Calu3 (cell line): ENCODE data around the gene ZNF624. TPM values are rescaled to one million over a fixed set of nuclear protein-coding genes. Genes with fewer than 3 reads are reported as not detected.

ENCODE experiments used
- BruUV-seq: library from RNA; stranded (reverse); fragments of 400-500 nt; replicated peaks from 2 replicates; lab custom pipeline; 2021; lab: Mats Ljungman, UMichigan
- CTCF ChIA-PET: fragments of 300-600 bp; sonication (Branson Sonifier 250); formaldehyde crosslinking; loops from one replicate; lab custom pipeline; 2022; ENCODE audit warnings: antibody characterized with exemption; lab: Charles Lee
- DNase-seq: peaks from one replicate; pipeline ENCODE4 v3.0.0; 2022
- H3K27ac Mint-ChIP-seq: one replicate; pipeline ENCODE4 v1.8.0; 2022; ENCODE audit warnings: mixed read lengths; ENCODE audit not compliant: unreplicated experiment
- H3K27me3 Mint-ChIP-seq: one replicate; pipeline ENCODE4 v1.8.0; 2022; ENCODE audit warnings: mixed read lengths; ENCODE audit not compliant: unreplicated experiment
- H3K36me3 Mint-ChIP-seq: one replicate; pipeline ENCODE4 v1.8.0; 2022; ENCODE audit warnings: mild to moderate bottlenecking, moderate library complexity, mixed read lengths; ENCODE audit not compliant: insufficient read depth, unreplicated experiment
- H3K4me1 Mint-ChIP-seq: one replicate; pipeline ENCODE4 v1.8.0; 2022; ENCODE audit warnings: mild to moderate bottlenecking, low read depth, mixed read lengths; ENCODE audit not compliant: unreplicated experiment
- H3K4me3 Mint-ChIP-seq: one replicate; pipeline ENCODE4 v1.8.0; 2022; ENCODE audit warnings: mild to moderate bottlenecking, low read depth, moderate library complexity, mixed read lengths; ENCODE audit not compliant: unreplicated experiment
- H3K9me3 Mint-ChIP-seq: one replicate; pipeline ENCODE4 v1.8.0; 2022; ENCODE audit warnings: low read depth, mixed read lengths; ENCODE audit not compliant: unreplicated experiment
- intact Hi-C: fragments of 100-400 bp; cut with micrococcal nuclease; formaldehyde crosslinking; loops from one replicate; pipeline ENCODE4 v1.10.0; 2022; ENCODE audit not compliant: unreplicated experiment
- total RNA-seq: library from RNA; stranded (reverse); gene quantifications from 2 replicates; pipeline ENCODE4 v1.2.3, GENCODE V29; 2022
- TF ChIP-seq, protein P1 (sequence below): fragments of 200-600 bp; IDR thresholded peaks from one replicate; pipeline ENCODE4 v1.8.0; 2022; ENCODE audit warnings: antibody characterized with exemption; ENCODE audit not compliant: unreplicated experiment

The ZNF624 gene
- total RNA-seq, 1 experiment from 2014 or later = 2.3 TPM

DNA sequence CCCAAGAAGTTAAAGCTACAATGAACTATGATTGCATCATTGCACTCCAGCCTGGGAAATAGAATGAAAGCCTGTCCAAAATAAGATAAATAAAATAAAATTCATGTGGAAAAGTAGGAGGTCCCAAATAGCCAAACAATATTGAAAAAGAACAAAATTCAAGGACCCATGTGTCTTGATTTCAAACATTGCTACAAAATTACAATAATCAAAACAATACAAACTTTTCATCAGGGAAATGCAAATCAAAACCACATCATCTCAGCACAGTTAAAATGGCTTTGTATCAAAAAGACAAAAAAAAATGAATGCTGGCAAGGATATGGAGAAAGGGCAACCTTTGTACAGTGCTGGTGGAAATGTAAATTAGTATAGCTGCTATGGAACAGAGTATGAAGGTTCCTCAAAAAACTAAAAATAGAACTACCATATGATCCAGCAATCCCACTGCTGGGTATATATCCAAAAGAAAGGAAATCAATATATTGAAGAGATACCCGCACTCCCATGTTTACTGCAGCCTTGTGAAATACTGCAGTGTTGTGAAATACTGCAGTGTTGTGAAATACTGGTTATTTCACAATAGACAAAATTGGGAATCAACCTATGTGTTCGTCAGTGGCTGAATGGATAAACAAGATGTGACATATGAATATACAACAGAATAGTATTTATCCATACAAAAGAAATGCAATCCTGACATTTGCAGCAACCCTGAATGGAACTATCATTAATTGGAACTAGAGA, 60.1 kb downstream of the ZNF624 start:
- Mint-ChIP-seq H3K4me1 (no peaks in the 10 kb centered on the region), H3K27me3 (no peaks in the 10 kb centered on the region), H3K9me3 (peaks cover 3% of the 10 kb centered on the region), H3K36me3 (peaks cover 8% of the 10 kb centered on the region), H3K27ac (no peak overlapping the region), H3K4me3 (no peak overlapping the region)
- BruUV-seq = no TSS peak
- TF ChIP-seq, protein P1, sequence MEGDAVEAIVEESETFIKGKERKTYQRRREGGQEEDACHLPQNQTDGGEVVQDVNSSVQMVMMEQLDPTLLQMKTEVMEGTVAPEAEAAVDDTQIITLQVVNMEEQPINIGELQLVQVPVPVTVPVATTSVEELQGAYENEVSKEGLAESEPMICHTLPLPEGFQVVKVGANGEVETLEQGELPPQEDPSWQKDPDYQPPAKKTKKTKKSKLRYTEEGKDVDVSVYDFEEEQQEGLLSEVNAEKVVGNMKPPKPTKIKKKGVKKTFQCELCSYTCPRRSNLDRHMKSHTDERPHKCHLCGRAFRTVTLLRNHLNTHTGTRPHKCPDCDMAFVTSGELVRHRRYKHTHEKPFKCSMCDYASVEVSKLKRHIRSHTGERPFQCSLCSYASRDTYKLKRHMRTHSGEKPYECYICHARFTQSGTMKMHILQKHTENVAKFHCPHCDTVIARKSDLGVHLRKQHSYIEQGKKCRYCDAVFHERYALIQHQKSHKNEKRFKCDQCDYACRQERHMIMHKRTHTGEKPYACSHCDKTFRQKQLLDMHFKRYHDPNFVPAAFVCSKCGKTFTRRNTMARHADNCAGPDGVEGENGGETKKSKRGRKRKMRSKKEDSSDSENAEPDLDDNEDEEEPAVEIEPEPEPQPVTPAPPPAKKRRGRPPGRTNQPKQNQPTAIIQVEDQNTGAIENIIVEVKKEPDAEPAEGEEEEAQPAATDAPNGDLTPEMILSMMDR = no peak
- intact Hi-C loops = no loop called here
- no peak for DNase-seq
- CTCF ChIA-PET = no interaction called here

DNA sequence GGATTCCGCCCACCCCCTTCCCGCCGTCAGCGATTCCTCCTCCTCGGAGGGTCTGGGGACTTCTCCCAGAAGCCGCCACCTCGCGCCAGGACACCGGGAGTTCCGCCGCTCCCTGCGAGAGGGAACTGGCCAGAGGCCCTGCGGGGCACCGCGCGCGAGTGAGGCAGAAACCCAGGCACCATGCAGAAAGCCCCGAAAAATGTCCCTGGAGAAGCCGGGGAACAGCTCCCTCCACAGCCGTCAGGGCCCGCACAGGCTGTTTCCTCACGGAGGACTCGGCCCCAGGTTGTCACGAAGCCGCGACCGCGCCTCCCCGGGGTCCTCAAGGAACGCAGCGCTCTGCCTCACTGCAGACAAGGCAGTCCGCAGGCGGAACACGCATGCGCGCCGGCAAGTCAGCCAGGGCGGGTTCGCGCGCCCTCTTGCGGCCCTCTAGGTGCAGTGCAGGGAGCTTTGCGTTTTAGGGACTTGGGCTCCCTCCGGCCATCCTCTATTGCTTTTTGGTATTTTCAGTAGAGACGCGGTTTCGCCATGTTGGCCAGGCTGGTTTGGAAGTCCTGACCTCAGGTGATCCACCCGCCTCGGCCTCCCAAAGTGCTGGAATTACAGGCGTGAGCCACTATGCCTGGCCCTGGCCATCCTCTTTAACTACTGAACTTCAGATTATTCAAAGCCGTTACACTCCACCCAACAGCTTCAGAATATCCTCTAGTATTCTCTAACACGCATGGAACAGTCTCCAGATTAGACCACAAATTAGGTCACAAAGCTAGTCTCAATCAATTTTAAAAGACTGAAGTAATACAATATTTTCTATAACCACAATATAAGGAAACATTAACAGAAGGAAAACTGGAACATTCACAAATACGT, 64.3 kb downstream of the ZNF624 start:
- Mint-ChIP-seq H3K9me3 (peaks cover 3% of the 10 kb centered on the region), H3K27me3 (no peaks in the 10 kb centered on the region), H3K4me3 (peak overlapping the region; percentile 62), H3K27ac (no peak overlapping the region), H3K4me1 (no peaks in the 10 kb centered on the region), H3K36me3 (peaks cover 8% of the 10 kb centered on the region)
- no TSS peak for BruUV-seq
- intact Hi-C loops = no loop called here
- CTCF ChIA-PET = no interaction called here
- peak; percentile 87 for DNase-seq
- TF ChIP-seq, protein P1 = peak; percentile 79

DNA sequence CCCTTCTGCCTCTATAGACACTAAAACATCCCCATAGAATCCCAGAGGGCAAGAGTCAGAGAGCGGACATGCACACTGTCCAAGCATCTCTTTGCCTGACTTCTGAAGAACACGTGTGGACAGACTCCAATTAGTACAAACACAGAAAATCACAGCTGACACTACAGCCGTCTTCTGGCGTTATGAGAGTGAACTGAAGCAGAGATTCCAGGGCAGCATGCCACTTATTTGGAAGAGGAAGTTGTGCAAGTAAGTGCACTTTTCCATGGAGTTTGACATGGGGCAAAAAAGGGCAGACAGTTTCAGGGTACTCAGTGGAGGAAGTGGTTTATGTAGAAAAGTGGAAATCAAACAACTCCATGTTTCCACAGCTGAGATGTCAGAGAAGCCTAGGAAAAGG, 67.9 kb downstream of the ZNF624 start:
- H3K4me1 Mint-ChIP-seq = no peaks in the 10 kb centered on the region
- no peak overlapping the region for H3K4me3 Mint-ChIP-seq
- no peaks in the 10 kb centered on the region for H3K27me3 Mint-ChIP-seq
- no TSS peak for BruUV-seq
- intact Hi-C loops = no loop called here
- no peak for DNase-seq
- peaks cover 3% of the 10 kb centered on the region for H3K9me3 Mint-ChIP-seq
- peaks cover 8% of the 10 kb centered on the region for H3K36me3 Mint-ChIP-seq
- CTCF ChIA-PET = no interaction called here
- TF ChIP-seq, protein P1 = no peak
- no peak overlapping the region for H3K27ac Mint-ChIP-seq

DNA sequence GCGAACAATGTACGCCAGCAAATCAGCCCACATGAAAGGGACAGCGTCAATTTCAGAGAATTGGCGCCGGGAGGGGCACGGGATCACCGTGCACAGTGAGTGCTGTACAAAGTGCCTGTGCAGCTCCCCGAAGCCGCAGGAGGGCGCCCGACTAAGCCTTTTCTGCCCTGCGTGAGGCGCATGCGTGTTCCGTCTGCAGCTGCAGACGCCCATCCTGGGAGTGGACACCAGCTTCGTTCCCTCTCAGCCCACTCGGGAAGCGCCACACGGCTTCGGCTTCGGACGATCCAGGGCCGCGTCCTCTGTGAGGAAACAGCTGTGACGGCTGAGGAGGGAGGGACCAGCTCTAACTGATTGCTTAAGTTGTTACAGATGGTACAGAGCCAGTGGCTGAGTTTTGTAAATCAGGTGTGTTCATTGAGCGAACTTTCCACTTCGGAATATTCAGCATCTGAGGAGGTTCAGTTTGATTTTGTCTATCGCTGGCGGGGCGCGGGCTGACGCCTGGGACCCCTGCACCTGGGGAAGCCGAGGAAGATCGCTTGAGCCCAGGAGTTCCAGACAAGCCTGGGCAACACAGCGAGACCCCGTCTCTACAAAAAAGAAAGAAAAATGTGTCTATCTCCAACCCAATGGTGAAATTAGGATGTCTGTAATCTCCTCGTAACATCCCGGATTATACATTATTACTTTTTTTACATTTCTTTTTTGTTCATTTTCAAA, 69.2 kb downstream of the ZNF624 start:
- peak; percentile 83 for DNase-seq
- H3K4me1 Mint-ChIP-seq = no peaks in the 10 kb centered on the region
- CTCF ChIA-PET = interaction anchor here (0.6 to 0.7 kb wide), 2 partner anchors 146 to 407 kb away, joined by 3 to 4 read pairs; no protein-coding TSS in a partner anchor
- no peaks in the 10 kb centered on the region for H3K27me3 Mint-ChIP-seq
- intact Hi-C loops = no loop called here
- TF ChIP-seq, protein P1 = peak; percentile 50
- peak overlapping the region; percentile 69 for H3K4me3 Mint-ChIP-seq
- peaks cover 7% of the 10 kb centered on the region for H3K36me3 Mint-ChIP-seq
- no peaks in the 10 kb centered on the region for H3K9me3 Mint-ChIP-seq
- BruUV-seq = no TSS peak
- peak overlapping the region; percentile 27 for H3K27ac Mint-ChIP-seq
